ENCODE measurements around the gene AGPAT2.
"Not testable (repeated sequence)": the region's sequence is repeated elsewhere in the genome, so short reads cannot be mapped to it uniquely, and the experiment has no call there.

GRCh38 chr9:136711219-136711648 is 24.0 kb upstream of the AGPAT2 start:
- TF ChIP-seq CTCF (IDR thresholded peaks at IDR 0.05 in 4 of 5, conservative IDR thresholded peaks at IDR 0.05 in 1 of 5); POLR2A (IDR thresholded peaks at IDR 0.05): not testable (repeated sequence)
